HG02763 (cell line): ENCODE measurements around the gene OR51Q1.
A peak's percentile ranks its signal among the peaks of the same experiment; 100 is the strongest.

Experiments
- ATAC-seq: cut with Tn5 transposase; IDR thresholded peaks from one replicate; pipeline ENCODE4 v1.9.1; 2021; ENCODE audit warnings: mild to moderate bottlenecking, moderate library complexity; ENCODE audit not compliant: unreplicated experiment

OR51Q1 gene

GRCh38 chr11:5421811-5422210 is at the start of gene OR51Q1:
TSS of gene OR51Q1 (plus strand) at chr11:5422111. CDS start at chr11:5422201, 90 bp downstream.
- no peak for ATAC-seq

GRCh38 chr11:5380740-5381342 is 41.1 kb upstream of the OR51Q1 start:
- peak; percentile 90 for ATAC-seq

GRCh38 chr11:5383576-5383975 is 38.3 kb upstream of the OR51Q1 start, which contains the start of gene OR51M1:
TSS of gene OR51M1 (plus strand) at chr11:5383812. CDS start at chr11:5389399, 5,587 bp downstream.
- ATAC-seq, result no peak

- no peak for ATAC-seq
These were observed 37.6 kb upstream of the OR51Q1 start for GRCh38 chr11:5384335-5384734.

- no peak for ATAC-seq
These were observed 31.7 kb upstream of the OR51Q1 start for GRCh38 chr11:5390210-5390609.

GRCh38 chr11:5394091-5394490 is 27.8 kb upstream of the OR51Q1 start:
- no peak for ATAC-seq

- no peak for ATAC-seq
These were observed 23.0 kb upstream of the OR51Q1 start for GRCh38 chr11:5398936-5399335.

- ATAC-seq, result no peak
These were observed 16.7 kb upstream of the OR51Q1 start for GRCh38 chr11:5405173-5405572.

- no peak for ATAC-seq
These were observed 918 bp upstream of the OR51Q1 start for GRCh38 chr11:5420993-5421392.

- no peak for ATAC-seq
These were observed 1.2 kb downstream of the OR51Q1 start for GRCh38 chr11:5423131-5423530.

- no peak for ATAC-seq
These were observed 19.5 kb downstream of the OR51Q1 start, which contains the start of gene OR51I1 for GRCh38 chr11:5441414-5441813. TSS of gene OR51I1 (minus strand) at chr11:5441514. CDS start at chr11:5441514, 0 bp downstream.

- no peak for ATAC-seq
These were observed 22.0 kb downstream of the OR51Q1 start for GRCh38 chr11:5443835-5444393.

- ATAC-seq, result no peak
These were observed 27.1 kb downstream of the OR51Q1 start, which contains the start of gene OR51I2 for GRCh38 chr11:5449023-5449422. TSS of gene OR51I2 (plus strand) at chr11:5449323. CDS start at chr11:5453489, 4,166 bp downstream.

GRCh38 chr11:5449432-5449831 is 27.5 kb downstream of the OR51Q1 start:
- ATAC-seq, result no peak

GRCh38 chr11:5460983-5461621 is 39.2 kb downstream of the OR51Q1 start:
- no peak for ATAC-seq

- no peak for ATAC-seq
These were observed 45.6 kb downstream of the OR51Q1 start for GRCh38 chr11:5467527-5467926.
